Lung (tissue), 12 donors: ENCODE measurements around the gene H1-8. TPM values are rescaled to one million over a fixed set of nuclear protein-coding genes. Genes with fewer than 3 reads are reported as not detected.

Source experiments
- ATAC-seq: fragments of 200-7000 bp; cut with Tn5 transposase; one replicate; pipeline ENCODE4 v1.9.1; 2020; ENCODE audit warnings: moderate number of reproducible peaks; ENCODE audit not compliant: insufficient read depth, low FRiP score
- DNase-seq, 3 donors: peaks; one replicate each; pipeline ENCODE4 v3.0.0-alpha.2; 2013 to 2017
- H3K27ac ChIP-seq, 2 donors: one replicate each; pipeline ENCODE4 v1.5.1; 2013; ENCODE audit warnings: mild to moderate bottlenecking in 2 of 2, moderate library complexity in 2 of 2, control low read depth in 1 of 2, inconsistent platforms in 1 of 2, low read depth in 1 of 2, low read length in 1 of 2
- H3K27me3 ChIP-seq, 3 donors: one replicate each; pipeline ENCODE4 v1.5.1; 2013; ENCODE audit warnings: low read length in 2 of 3; ENCODE audit not compliant: control insufficient read depth in 3 of 3, insufficient read depth in 3 of 3
- H3K36me3 ChIP-seq, 4 donors: one replicate each; pipeline ENCODE4 v1.5.1; 2013; ENCODE audit warnings: low read length in 4 of 4, mild to moderate bottlenecking in 1 of 4, moderate library complexity in 1 of 4; ENCODE audit not compliant: control insufficient read depth in 4 of 4, insufficient read depth in 4 of 4
- H3K4me1 ChIP-seq, 5 donors: one replicate each; pipeline ENCODE4 v1.5.1; 2013; ENCODE audit warnings: low read length in 5 of 5, mild to moderate bottlenecking in 2 of 5, moderate library complexity in 1 of 5; ENCODE audit not compliant: control insufficient read depth in 5 of 5, insufficient read depth in 5 of 5
- H3K4me3 ChIP-seq: one replicate; pipeline ENCODE4 v1.5.1; 2013; ENCODE audit warnings: mild to moderate bottlenecking, control low read depth, moderate library complexity
- H3K9ac ChIP-seq, 2 donors: one replicate each; pipeline ENCODE4 v1.5.1; 2013; ENCODE audit warnings: low read length in 2 of 2, control low read depth in 1 of 2; ENCODE audit not compliant: insufficient read depth in 1 of 2
- H3K9me3 ChIP-seq, 4 donors: one replicate each; pipeline ENCODE4 v1.5.1; 2013; ENCODE audit warnings: low read length in 3 of 4, mild to moderate bottlenecking in 1 of 4, moderate library complexity in 1 of 4; ENCODE audit not compliant: control insufficient read depth in 4 of 4, insufficient read depth in 3 of 4
- WGBS, 2 donors: extraction: QIAGEN DNeasy Blood & Tissue Kit; methylation state at CpG; one replicate each; pipeline ENCODE4 v1.1.7; 2013; 5-methylcytosine and 5-hydroxymethylcytosine counted together
- polyA plus RNA-seq, 2 donors: library from polyadenylated mRNA; stranded (reverse); fragments of 200-250 nt; gene quantifications; one replicate each; pipeline ENCODE4 v1.2.1, GENCODE V29; 2013
- total RNA-seq, 2 donors: library from RNA; depleted of rRNA in 1 of 2; stranded (reverse); fragments of >200 nt in 1 of 2; gene quantifications; one replicate each; pipeline ENCODE4 v1.2.1, GENCODE V29; 2014 to 2021
- TF ChIP-seq, protein P1 (sequence below): IDR thresholded peaks from 2 replicates; pipeline ENCODE4 v1.5.1; 2012; ENCODE audit warnings: mild to moderate bottlenecking; ENCODE audit errors: control extremely low read depth, extremely low read depth
- donor health status: control.
- donor health status: control.
- donor health status: Bipolar disorder and iron deficiency.
- donor health status: healthy.
- donor health status: DM: yes; HTN: yes; CAD: no.

The H1-8 gene
- total and polyA plus RNA-seq, 4 donors, result not detected

DNA sequence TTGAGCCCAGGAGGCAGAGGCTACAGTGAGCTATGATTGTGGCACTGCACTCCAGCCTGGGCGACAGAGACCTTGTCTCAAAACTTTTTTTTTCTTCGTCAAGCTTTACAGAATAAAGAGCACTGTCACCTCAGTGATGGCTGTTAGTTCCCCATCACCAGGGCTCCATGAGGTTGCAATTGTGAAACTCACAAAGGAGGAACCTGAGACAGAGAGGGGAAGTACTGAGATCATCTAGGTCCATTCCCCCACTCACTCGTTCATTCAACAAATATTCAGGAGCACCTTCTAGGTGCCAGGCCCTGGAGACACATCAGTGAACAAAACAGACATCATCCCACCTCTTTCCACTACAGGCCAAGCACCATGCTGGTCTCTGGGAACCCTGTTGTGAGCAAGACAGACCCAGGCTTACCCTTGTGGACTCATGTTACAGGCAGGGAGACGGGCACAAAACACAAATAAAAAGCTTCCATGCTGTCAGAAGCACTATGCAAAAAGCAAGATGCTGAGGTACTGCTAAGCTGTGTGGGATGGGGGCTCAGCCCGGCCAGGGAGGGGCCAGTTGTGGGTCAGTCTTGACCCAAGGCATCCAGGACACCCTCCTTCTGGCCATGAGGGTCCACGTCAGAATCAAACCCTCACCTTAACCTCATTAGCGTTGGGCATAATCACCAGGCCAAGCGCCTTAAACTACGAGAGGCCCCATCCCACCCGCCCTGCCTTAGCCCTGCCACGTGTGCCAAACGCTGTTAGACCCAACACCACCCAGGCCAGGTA is 16.7 kb upstream of the H1-8 start:
- ATAC-seq (peak; percentile 21), DNase-seq (no peak)
- Histone ChIP-seq H3K27ac (no peak overlapping the region), H3K27me3 (no peaks in the 10 kb centered on the region), H3K4me1 (peaks cover 0 to 17% (median 7%) of the 10 kb centered on the region in 5 donors), H3K36me3 (no peaks in the 10 kb centered on the region), H3K9ac (no peak overlapping the region), H3K4me3 (no peak overlapping the region), H3K9me3 (no peaks in the 10 kb centered on the region)
- TF ChIP-seq, protein P1, sequence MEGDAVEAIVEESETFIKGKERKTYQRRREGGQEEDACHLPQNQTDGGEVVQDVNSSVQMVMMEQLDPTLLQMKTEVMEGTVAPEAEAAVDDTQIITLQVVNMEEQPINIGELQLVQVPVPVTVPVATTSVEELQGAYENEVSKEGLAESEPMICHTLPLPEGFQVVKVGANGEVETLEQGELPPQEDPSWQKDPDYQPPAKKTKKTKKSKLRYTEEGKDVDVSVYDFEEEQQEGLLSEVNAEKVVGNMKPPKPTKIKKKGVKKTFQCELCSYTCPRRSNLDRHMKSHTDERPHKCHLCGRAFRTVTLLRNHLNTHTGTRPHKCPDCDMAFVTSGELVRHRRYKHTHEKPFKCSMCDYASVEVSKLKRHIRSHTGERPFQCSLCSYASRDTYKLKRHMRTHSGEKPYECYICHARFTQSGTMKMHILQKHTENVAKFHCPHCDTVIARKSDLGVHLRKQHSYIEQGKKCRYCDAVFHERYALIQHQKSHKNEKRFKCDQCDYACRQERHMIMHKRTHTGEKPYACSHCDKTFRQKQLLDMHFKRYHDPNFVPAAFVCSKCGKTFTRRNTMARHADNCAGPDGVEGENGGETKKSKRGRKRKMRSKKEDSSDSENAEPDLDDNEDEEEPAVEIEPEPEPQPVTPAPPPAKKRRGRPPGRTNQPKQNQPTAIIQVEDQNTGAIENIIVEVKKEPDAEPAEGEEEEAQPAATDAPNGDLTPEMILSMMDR, result no peak
- 68 to 82% methylated on average over 12 of the region's 12 CpGs for WGBS, 2 donors

DNA sequence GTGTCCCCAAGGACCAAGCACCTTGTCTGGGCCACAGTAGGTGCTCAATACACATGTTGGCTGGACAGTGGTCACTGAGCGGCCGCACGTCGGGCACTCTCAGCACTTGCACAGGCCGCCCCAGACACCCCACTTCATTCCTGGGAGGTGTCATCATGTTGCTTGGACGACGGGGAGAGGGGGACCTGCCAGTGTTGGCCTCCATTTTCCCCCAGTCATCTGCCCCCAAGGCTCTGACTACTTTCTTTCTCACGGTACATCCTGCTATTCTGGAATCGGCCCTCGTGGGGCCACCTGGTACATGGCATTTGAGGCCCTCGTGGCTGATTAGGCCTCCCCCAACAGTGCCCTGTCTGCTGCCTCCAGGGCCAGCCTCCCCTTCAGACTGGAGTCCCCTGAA is 15.7 kb upstream of the H1-8 start:
- no peak for ATAC-seq
- Histone ChIP-seq H3K27ac (no peak overlapping the region), H3K9ac (no peak overlapping the region), H3K9me3 (no peaks in the 10 kb centered on the region), H3K4me1 (peaks cover 0 to 17% (median 7%) of the 10 kb centered on the region in 5 donors), H3K4me3 (no peak overlapping the region), H3K27me3 (no peaks in the 10 kb centered on the region), H3K36me3 (no peaks in the 10 kb centered on the region)
- 93 to 98% methylated on average over 11 of the region's 11 CpGs for WGBS, 2 donors
- TF ChIP-seq, protein P1, result no peak
- no peak for DNase-seq

DNA sequence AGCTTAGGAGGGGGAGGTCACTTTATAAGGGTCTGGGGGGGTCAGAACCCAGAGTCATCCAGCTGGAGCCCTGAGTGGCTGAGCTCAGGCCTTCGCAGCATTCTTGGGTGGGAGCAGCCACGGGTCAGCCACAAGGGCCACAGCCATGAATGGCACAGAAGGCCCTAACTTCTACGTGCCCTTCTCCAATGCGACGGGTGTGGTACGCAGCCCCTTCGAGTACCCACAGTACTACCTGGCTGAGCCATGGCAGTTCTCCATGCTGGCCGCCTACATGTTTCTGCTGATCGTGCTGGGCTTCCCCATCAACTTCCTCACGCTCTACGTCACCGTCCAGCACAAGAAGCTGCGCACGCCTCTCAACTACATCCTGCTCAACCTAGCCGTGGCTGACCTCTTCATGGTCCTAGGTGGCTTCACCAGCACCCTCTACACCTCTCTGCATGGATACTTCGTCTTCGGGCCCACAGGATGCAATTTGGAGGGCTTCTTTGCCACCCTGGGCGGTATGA is 14.3 kb upstream of the H1-8 start, which contains the start of gene RHO:
Gene RHO (plus strand): TSS at position 51 of the 512 bp plus-strand sequence. CDS start 95 bp downstream, at position 146.
- no peaks in the 10 kb centered on the region for H3K36me3 ChIP-seq
- no peak for DNase-seq
- 89 to 91% methylated on average over 18 of the region's 18 CpGs for WGBS, 2 donors
- no peak for ATAC-seq
- H3K27me3 ChIP-seq, result no peaks in the 10 kb centered on the region
- no peak within 1 kb of the TSS for H3K9ac ChIP-seq
- H3K9me3 ChIP-seq, result no peaks in the 10 kb centered on the region
- TF ChIP-seq, protein P1, result no peak
- no peak within 1 kb of the TSS for H3K27ac ChIP-seq
- peaks cover 0 to 17% (median 7%) of the 10 kb centered on the region in 5 donors for H3K4me1 ChIP-seq
- H3K4me3 ChIP-seq, result no peak within 1 kb of the TSS
